Kidney tubule cell (primary cell): ENCODE results near the gene RETNLB.

ENCODE experiments used
- DNase-seq: peaks from one replicate; pipeline ENCODE4 v3.0.0-alpha.2; 2018; ENCODE audit warnings: low spot score

Gene RETNLB

DNA sequence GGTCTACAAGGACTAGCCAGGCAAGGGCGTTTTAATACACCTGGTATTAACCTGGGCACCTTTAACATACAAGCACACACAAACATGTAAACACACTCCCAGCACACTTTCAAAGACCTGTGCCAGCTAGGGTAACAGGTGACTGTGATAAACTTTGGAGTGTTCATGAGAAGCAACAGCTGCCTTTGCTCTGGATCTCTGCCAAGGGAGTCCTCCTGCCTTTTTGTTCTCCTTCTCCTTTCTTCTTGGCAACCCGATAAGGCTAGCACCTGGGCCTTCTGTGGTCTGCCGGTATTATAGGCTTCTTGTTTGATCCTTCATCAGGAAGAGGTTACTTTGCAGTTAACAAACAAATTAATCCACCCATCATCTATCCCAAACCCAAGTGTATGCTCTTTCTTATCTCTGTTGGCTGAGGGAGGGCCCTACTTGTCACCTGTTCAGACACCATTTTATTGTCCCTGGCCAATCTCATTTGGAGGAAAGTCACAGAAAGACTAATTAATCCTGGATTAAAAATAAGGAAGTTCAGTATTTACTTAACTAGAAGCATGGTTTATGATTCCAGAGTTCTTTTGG, at the start of gene RETNLB:
Gene RETNLB, minus strand, starts transcription at position 7 of the 579 bp plus-strand sequence. CDS start 225 bp downstream, outside the sequence.
- DNase-seq: no peak

DNA sequence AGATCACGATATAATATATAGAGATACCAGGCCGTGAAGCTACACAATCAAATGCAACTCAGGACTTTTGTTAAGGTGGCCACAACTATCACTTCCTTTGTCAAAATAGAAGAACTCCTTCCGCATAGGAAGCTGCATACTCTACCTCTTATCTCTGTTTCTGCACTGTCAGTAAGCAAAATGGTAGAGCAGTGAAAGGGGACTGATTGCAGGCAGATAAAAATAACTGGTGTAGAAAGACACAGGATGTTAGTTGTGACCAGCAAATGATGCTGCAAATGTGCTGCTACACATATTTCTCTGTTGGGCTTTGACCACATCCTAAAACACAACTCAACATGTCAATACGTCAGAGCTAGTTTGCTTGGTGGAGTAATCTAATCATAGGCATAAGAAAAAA, 49.1 kb upstream of the RETNLB start:
- no peak for DNase-seq

DNA sequence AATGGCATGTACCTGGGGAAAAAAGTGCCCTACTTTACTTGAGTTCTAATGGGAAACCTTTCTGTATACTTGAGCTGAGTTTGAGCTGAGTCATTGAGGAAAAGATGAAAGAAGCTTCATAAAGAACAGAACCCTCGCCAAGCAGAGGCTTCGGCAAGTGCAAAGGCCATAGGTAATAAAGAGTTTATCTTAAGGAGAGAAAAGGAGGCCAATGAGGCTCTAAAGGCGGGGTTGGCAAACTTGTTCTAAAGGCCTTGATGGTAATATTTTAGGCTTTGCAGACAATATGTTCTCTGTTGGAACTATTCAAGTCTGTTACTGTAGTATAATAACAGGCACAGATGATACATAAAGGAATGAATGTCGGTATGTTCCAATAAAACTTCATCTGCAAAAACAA, 47.8 kb upstream of the RETNLB start:
- no peak for DNase-seq

- peak; percentile 93 for DNase-seq
Observed at GRCh38 chr3:108804437-108804836, 47.2 kb upstream of the RETNLB start.

DNA sequence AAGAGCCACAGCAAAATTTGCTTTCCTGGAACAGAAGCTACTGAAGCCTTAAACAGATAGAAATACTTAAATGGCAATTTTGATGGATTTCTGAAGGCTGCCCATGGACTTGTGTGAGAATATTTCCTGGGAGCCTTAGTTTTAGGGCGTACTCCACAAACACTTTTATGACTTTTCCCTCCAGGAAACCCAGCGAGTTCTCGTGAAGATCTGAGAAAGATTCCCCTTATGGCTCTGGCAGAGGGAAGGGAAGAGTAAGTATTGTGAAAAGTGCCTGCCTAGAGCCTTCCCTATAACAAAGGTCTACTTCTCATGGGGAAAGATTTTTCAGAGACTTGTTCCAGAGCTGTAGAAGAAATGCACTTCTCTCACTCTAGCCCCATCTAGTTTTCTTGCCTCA, 34.3 kb upstream of the RETNLB start:
- no peak for DNase-seq

DNA sequence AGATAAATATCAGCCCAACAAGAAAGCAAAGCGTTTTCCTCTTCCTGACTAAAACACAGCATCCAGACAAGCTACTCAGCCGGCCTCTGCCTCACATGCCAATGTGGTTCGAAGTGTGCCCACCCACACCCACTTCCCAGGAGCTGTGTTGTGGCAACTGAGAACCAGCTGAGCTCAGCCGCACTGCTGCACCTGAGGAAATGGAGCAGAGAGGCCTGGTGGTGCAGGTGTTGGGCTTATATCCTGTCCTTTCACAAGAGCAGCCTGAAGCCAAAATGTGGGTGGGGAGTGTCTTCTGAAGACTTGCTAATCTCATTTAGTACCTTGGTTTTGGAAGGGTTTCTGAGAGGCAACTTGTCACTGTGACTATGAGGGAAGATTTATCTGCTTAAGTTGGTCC, 23.0 kb upstream of the RETNLB start:
- no peak for DNase-seq

GRCh38 chr3:108779496-108779895, 22.3 kb upstream of the RETNLB start:
- no peak for DNase-seq

GRCh38 chr3:108775649-108776048, 18.4 kb upstream of the RETNLB start:
- DNase-seq: no peak

- DNase-seq: no peak
Observed at GRCh38 chr3:108767253-108767652, 10.0 kb upstream of the RETNLB start.

GRCh38 chr3:108755686-108756085, 1.5 kb downstream of the RETNLB start:
- no peak for DNase-seq

DNA sequence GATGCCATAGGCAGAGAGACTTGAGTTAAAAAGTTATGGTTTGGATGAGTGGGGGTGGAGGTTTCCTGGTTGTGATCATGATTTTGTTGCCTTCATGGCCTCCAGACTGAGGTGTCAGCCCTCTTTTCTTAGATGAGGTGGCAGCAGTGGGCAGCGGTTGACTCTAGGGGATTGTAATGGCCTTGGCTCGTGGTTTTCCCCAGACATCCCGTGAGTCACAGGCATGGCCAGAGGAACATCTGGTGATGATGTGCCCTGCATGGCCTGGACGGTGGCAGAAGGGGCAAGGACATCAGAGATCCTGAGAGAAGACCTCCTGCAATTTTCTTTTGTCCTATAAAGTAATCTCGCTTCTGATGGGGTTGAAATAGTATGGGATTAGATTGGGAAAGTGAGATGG, 12.4 kb downstream of the RETNLB start:
- no peak for DNase-seq

DNA sequence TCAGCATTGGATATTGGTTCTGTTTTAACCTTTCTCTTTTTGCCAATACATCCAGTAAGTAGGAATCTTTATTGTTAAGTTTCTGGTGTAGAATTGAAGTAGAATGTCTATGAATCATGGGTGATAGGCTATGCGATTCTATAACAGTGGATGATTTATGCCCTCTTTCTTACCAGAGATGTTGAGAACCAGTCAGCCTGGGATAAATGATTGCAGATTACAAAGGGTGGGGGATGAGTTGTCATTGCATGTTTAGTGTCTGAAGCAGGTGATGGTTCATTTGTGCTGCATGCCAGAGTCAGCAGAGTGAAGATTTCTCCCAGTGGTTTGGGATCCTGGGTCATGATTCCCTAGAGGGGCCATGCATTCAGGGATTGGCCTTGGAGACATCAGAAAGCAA, 14.3 kb downstream of the RETNLB start:
- no peak for DNase-seq

GRCh38 chr3:108736821-108737220, 20.4 kb downstream of the RETNLB start:
- no peak for DNase-seq

- DNase-seq: no peak
Observed at GRCh38 chr3:108728934-108729333, 28.3 kb downstream of the RETNLB start.

DNA sequence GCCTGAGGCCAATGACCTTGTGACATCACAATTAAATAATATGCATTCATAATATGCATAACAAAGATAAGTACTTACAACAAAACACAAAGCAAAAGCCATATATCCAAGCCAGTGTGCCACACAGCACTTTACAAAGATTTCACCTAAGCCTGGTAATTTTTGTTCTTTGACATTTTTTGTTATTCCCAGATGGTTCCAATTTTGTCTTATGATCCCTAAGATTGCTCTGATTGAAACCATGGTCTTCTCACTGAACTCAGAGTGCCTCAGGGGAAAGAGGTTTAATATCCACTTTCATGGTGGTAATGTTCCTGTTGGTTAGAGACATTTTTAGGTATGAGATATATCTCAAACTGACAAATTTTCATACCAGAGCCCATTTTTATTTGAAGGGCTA, 29.1 kb downstream of the RETNLB start:
- no peak for DNase-seq

GRCh38 chr3:108724101-108724500, 33.1 kb downstream of the RETNLB start:
- DNase-seq: no peak

DNA sequence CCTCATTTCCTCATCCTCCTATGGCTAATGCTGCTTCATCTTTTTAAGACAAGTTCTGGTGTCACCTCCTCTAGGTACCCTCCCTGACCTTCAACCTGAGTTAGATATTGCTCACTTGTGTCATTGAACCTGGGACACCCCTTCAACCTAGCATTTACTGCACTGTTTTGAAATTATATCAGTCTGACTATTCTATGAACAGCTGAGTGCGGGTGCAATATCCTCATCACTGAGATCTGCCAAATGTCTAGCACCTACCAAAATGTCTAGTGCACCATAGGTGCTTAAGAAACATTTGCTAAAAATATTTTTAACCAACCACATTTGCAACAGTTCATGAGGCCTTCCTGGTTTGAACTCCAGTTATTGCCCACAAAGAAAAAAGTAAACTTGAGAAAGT, 34.5 kb downstream of the RETNLB start:
- DNase-seq: no peak

- no peak for DNase-seq
Observed at GRCh38 chr3:108719178-108719806, 37.9 kb downstream of the RETNLB start.

GRCh38 chr3:108718454-108718853, 38.8 kb downstream of the RETNLB start:
- DNase-seq: no peak

DNA sequence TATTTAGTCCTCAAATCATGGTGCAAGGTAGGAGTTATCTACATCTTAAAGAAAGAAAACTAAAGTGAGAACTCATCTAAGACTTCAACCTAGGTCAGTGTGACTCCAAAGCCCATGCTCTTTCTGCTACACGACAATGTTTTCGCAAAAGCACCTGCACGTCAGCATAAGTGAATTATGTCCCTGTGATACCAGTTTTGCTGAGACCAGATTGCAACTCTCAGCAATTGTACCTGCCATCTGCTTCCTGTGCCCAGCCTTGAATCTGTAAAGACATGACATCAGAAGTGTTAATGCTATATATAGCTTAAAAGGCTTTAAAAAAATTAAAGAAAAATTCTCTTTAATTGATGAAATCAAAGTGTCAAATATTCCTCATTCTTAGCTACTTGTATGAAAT, 43.4 kb downstream of the RETNLB start:
- DNase-seq: no peak

- no peak for DNase-seq
Observed at GRCh38 chr3:108713009-108713516, 44.1 kb downstream of the RETNLB start.
